KMS-11 (cell line): ENCODE measurements around the gene SLAMF9.

Experiments
- H2AFZ ChIP-seq: fragments of 200-600 bp; sonication (generic); 2 replicates; pipeline ENCODE4 v1.6.1; 2016; ENCODE audit warnings: antibody characterized with exemption, mixed run types, low read depth
- H3K27ac ChIP-seq: fragments of 200-600 bp; sonication (generic); 2 replicates; pipeline ENCODE4 v1.6.1; 2016; ENCODE audit warnings: mild to moderate bottlenecking, mixed run types
- H3K27me3 ChIP-seq: fragments of 200-600 bp; sonication (generic); 2 replicates; pipeline ENCODE4 v1.6.1; 2017; ENCODE audit warnings: mild to moderate bottlenecking, low read depth, mixed run types, moderate library complexity; ENCODE audit not compliant: insufficient read depth
- H3K36me3 ChIP-seq: fragments of 200-600 bp; sonication (generic); 2 replicates; pipeline ENCODE4 v1.6.1; 2017; ENCODE audit warnings: mild to moderate bottlenecking, mixed run types; ENCODE audit not compliant: insufficient read depth
- H3K4me1 ChIP-seq: fragments of 200-600 bp; sonication (generic); 2 replicates; pipeline ENCODE4 v1.6.1; 2016; ENCODE audit warnings: mild to moderate bottlenecking, low read depth, mixed run types; ENCODE audit not compliant: poor library complexity, severe bottlenecking
- H3K4me2 ChIP-seq: fragments of 200-600 bp; sonication (generic); 2 replicates; pipeline ENCODE4 v1.7.0; 2016; ENCODE audit warnings: mild to moderate bottlenecking, mixed run types
- H3K4me3 ChIP-seq: fragments of 200-600 bp; sonication (generic); IDR thresholded peaks from 2 replicates; pipeline ENCODE4 v1.6.1; 2017; ENCODE audit warnings: low read depth, low read length, mixed read lengths; ENCODE audit not compliant: insufficient read depth
- H3K79me2 ChIP-seq: fragments of 200-600 bp; sonication (generic); 2 replicates; pipeline ENCODE4 v1.6.1; 2016; ENCODE audit warnings: low read depth, mixed run types; ENCODE audit not compliant: insufficient read depth
- H3K9ac ChIP-seq: fragments of 200-600 bp; sonication (generic); 2 replicates; pipeline ENCODE4 v1.6.1; 2016; ENCODE audit warnings: mild to moderate bottlenecking, mixed run types
- H4K20me1 ChIP-seq: fragments of 200-600 bp; sonication (generic); 2 replicates; pipeline ENCODE4 v1.6.1; 2016; ENCODE audit warnings: mild to moderate bottlenecking, mixed run types; ENCODE audit not compliant: insufficient read depth
- TF ChIP-seq, protein P1 (sequence below): fragments of 200-600 bp; sonication (generic); conservative IDR thresholded peaks from 2 replicates; pipeline ENCODE4 v1.6.1; 2017; ENCODE audit warnings: low read depth, mild to moderate bottlenecking, antibody characterized with exemption, low read length, moderate library complexity, mixed read lengths

Gene SLAMF9

DNA sequence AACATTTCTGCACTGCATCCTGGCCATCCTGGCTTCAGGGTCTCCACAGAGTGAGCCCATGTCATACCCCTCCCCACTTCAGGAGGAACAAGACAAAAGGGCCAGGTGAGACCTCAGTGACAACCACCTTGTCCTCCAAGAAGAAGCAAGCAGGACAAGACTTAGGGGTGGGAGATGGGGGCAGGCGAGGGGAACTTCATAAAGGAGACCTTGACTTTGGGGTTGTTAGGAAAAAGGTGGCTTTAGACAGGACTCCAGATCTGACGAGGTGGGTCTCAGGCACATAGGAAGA is 24.0 kb upstream of the SLAMF9 start:
- no peak overlapping the region for H3K27ac ChIP-seq
- H3K4me2 ChIP-seq = no peak overlapping the region
- no peaks in the 10 kb centered on the region for H3K79me2 ChIP-seq
- H4K20me1 ChIP-seq = no peaks in the 10 kb centered on the region
- H2AFZ ChIP-seq = no peak overlapping the region
- H3K4me1 ChIP-seq = no peaks in the 10 kb centered on the region
- TF ChIP-seq, protein P1, sequence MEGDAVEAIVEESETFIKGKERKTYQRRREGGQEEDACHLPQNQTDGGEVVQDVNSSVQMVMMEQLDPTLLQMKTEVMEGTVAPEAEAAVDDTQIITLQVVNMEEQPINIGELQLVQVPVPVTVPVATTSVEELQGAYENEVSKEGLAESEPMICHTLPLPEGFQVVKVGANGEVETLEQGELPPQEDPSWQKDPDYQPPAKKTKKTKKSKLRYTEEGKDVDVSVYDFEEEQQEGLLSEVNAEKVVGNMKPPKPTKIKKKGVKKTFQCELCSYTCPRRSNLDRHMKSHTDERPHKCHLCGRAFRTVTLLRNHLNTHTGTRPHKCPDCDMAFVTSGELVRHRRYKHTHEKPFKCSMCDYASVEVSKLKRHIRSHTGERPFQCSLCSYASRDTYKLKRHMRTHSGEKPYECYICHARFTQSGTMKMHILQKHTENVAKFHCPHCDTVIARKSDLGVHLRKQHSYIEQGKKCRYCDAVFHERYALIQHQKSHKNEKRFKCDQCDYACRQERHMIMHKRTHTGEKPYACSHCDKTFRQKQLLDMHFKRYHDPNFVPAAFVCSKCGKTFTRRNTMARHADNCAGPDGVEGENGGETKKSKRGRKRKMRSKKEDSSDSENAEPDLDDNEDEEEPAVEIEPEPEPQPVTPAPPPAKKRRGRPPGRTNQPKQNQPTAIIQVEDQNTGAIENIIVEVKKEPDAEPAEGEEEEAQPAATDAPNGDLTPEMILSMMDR = no peak
- no peak overlapping the region for H3K4me3 ChIP-seq
- no peaks in the 10 kb centered on the region for H3K27me3 ChIP-seq
- no peak overlapping the region for H3K9ac ChIP-seq
- H3K36me3 ChIP-seq = no peaks in the 10 kb centered on the region

DNA sequence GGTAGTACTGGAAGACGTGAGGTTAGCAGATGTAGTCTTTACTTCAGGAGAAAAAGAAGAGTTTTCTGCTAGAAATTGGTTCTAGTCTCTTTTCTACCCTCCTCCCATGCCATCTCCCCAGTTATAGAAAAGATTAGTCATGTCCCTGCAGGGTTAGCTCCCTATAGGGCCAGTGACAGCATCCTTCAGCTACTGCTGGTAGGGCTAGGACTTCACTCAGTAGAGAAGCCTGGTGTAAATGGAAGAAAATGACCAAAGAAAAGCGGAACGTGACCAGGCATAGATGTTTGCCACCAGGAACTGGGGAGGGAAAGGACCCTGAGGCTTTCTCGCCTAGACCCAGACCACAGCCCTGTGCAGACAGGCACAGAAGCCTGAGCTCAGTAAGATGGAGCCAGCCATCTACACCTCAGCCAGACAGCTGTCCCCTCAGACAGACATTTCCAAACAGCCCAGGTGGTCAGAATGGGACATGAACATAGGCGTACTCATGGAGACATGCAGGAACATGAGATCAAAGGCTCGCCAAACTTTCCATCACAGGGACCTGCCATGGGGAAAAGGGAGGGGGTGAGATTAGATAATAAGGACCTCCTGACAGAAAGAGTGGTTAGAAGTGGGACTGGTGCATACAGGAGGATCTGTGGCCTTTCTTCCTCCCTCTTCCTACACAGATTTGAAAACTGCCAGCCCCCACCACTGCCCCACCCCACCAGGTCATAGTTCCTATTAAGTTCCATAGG is 23.5 kb upstream of the SLAMF9 start:
- TF ChIP-seq, protein P1 = no peak
- Histone ChIP-seq H3K4me1 (no peaks in the 10 kb centered on the region), H3K9ac (no peak overlapping the region), H3K27ac (no peak overlapping the region), H3K4me2 (no peak overlapping the region), H3K36me3 (no peaks in the 10 kb centered on the region), H3K4me3 (no peak overlapping the region), H3K27me3 (no peaks in the 10 kb centered on the region), H2AFZ (no peak overlapping the region), H3K79me2 (no peaks in the 10 kb centered on the region), H4K20me1 (no peaks in the 10 kb centered on the region)

DNA sequence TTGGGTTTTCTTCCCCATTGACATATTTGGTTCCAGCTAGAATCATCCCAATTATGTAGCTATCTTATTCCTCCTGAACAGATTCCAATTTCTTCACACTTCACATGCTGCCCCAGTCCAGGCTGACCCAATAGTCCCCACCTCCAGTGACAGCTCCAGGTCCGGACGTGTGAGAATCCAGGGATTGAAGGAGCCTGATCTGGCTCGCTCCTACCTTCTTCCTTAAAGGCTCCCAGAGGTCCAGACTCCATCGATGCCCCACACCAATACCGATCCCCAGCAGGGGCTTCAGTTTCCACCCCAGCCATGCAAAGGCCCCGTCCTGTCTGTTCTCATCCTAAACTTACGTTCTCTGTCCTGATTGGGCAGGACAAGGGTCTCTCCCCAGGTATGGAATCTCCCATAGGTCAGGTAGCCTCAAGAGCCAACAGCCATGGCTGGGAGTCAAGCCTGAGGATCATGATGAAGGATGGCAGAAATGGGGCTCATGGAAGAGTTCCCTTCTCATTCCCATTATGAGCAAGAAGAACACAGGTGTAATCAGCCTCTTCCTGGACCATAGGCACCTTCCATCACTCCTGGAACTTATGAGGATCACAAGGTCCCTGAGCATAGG is 20.4 kb upstream of the SLAMF9 start:
- no peak overlapping the region for H2AFZ ChIP-seq
- no peak overlapping the region for H3K9ac ChIP-seq
- H3K27ac ChIP-seq = no peak overlapping the region
- no peaks in the 10 kb centered on the region for H3K36me3 ChIP-seq
- TF ChIP-seq, protein P1 = no peak
- no peaks in the 10 kb centered on the region for H3K4me1 ChIP-seq
- no peak overlapping the region for H3K4me3 ChIP-seq
- H3K79me2 ChIP-seq = no peaks in the 10 kb centered on the region
- H4K20me1 ChIP-seq = no peaks in the 10 kb centered on the region
- H3K27me3 ChIP-seq = no peaks in the 10 kb centered on the region
- no peak overlapping the region for H3K4me2 ChIP-seq

DNA sequence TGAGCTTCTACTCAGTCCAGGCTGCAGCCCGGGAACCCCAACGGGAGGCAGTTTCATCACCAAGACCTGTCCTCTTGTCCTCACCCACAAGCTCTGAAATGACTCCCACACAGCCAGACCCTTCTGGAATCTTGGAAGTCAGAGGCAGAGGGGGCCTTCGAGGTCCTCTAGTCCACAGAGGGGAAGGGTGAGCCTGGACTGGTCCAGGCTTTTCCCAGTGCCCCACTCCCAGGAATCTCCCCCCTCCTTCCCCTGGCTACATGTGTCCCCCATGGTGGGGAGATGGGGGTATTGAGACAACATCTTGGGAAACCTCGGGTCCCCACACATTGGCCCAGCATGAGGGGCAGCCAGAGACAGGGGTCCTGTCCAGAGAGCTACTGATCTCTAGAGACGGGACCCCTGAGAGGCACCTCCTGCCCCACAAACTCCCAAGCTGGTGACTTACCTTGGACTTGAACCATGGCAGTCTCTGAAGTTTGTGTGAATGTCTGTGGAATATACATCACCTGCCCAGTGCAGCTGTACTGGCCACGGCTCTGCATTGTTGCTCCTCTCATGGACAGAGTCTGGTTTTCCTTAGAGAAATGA is 19.4 kb upstream of the SLAMF9 start:
- H3K79me2 ChIP-seq = no peaks in the 10 kb centered on the region
- no peaks in the 10 kb centered on the region for H3K27me3 ChIP-seq
- no peaks in the 10 kb centered on the region for H3K4me1 ChIP-seq
- TF ChIP-seq, protein P1 = no peak
- no peaks in the 10 kb centered on the region for H3K36me3 ChIP-seq
- no peak overlapping the region for H2AFZ ChIP-seq
- H3K4me3 ChIP-seq = no peak overlapping the region
- H3K27ac ChIP-seq = no peak overlapping the region
- H3K9ac ChIP-seq = no peak overlapping the region
- no peaks in the 10 kb centered on the region for H4K20me1 ChIP-seq
- no peak overlapping the region for H3K4me2 ChIP-seq
